Epidermal melanocyte (primary cell): ENCODE measurements around the gene HOXA4.

ENCODE experiments used
- DNase-seq: peaks from one replicate; pipeline ENCODE4 v3.0.0; 2011; ENCODE audit warnings: low spot score; ENCODE audit not compliant: insufficient read length

The HOXA4 gene

DNA sequence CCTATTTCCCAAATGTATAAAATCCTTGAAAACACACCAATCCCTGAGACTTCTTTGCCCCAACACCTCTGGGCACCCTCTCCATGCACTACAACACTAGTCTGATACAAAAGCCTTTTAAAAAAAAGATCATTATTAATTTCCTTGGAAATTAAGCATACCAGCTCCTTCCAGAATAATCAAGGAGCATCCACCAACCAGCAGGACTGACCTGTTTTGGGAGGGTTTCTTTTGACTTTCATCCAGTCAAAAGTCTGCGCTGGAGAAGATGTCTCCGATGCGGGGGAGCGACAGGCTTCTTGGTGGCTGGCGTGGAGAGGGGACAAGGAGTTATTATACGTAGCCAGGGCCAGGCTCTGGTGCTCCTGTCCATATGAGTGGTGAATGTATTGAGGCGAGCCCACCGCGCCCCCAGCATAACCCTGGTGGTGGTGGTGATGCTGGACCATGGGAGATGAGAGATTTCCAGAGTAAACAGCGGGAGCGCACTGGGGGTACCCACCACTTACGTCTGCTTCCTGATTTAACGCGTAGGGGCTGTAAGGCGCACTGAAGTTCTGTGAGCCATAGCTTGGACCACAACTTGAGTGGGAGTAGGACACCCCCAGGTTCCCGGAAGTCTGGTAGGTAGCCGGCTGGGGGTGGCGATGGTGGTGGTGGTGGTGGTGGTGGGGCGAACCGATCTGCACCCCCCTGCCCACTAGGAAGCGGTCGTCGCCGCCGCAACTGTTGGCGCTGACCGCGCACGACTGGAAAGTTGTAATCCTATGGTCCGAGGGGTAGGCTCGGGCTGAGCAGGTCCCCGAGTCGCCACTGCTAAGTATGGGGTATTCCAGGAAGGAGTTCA, 35.3 kb downstream of the HOXA4 start:
- no peak for DNase-seq

DNA sequence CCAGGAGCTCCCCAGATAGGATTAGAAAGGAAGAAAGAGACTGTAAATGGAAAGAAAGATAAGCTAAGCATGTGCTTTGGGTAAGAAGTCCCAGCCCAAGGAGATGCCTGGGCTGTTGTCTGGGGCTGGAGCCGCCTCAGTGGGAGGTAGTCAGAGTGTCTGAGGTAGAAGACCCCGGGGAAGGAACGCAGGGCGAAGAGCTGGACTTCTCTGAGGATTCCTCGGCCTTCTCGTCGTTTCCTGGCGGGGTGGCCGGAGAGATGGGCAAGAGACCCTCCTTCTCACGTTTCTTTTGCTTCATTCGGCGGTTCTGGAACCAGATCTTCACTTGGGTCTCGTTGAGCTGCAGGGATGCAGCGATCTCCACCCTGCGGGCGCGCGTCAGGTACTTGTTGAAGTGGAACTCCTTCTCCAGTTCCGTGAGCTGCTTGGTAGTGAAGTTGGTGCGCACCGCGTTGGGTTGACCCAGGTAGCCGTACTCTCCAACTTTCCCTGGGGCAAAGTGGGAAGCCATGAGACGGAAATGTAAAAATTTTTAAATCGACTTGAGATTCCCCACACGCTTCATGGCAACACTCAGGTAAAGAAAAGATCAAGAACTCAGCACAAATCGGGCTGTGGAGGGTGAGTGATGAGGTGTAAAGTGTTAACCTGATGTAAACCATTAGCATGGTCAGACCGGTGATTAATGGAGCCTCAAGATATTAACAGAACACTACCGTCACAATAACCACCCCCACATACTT, 36.1 kb downstream of the HOXA4 start:
- DNase-seq: no peak

DNA sequence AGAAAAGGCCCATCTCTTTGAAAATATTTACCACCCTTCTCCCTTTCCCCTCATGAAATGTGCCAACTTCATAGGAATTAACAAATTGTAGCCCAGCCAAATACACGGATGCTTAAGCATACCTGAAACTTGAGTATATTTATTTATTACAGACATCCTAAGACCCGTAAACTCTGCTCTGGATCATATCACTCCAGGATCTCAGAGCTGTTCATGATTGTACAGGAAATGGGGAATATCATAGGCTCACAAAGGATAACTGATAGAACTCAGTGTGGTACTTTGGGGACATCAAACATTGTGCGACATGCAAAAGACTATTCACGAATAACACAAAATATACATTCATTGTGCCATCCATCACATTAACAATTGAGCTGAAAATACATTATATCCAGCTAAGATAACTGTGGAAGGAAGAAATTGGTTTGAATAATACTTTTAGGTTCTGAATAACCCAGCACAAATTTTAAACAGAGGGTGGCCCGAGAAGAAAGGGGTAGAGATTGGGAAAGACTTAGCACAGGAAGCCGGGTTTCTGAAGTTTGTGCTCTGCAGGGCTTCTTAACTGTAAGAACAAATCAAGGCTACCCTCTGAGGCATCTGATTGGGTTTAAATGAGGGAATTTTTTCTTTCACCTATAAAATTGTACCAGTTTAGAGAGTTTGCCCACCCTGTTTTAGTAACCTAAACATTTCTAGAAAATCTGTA, 37.2 kb downstream of the HOXA4 start:
- no peak for DNase-seq

DNA sequence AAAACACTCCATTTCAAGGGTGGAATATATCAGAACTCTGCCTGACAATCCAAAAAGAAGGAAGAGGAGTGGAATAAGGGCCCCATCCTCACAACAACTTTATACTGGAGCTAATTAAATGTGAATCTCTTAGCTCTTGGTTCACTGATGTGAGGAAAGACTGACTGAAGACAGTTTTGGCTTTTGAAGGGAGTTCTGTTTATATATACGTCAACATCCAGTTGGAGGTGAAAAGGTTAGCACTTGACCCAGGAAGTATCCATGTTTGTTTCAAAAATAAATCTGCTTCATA, 37.8 kb downstream of the HOXA4 start:
- no peak for DNase-seq

DNA sequence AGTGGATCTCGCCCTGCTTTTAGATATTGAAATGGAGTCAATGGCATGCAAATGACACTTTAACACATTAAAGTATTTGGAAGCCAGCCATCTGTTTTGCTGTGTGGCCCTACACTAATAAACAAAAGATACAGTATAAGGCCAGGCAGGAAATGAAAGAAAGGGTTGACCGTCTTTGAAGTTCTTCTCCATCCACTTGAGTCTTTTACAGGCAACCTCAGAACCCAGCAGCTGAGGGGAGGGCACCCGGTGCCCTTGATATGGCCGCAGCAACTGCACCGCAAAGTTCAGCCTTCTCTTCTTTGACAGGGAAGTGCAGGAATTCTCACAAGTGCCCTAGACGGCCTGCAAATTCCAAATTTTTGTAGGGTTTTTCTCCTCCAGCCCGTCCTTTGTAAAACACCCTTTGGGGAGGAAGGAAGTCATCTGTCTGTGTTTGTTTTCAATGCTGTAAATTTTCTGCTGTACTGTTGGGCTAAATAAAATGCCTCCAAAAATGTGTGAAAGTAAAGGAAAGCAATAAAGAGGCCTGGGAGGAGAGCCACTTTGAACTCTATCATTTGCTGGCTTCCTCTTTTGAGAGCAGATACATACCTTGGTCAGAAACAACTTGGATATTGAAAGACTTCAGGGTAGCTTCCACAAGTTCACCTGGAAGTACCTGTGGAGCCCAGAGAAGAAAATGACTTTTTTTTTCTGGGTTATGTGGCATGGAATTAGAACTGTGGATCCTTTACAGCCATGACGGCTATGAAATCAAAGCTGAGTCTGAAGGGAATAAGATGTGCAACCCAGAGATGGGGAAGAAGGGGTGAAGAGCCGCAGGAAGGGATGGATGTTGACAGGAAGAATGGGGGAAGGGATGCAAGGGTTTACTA, 38.4 kb downstream of the HOXA4 start:
- DNase-seq: no peak

DNA sequence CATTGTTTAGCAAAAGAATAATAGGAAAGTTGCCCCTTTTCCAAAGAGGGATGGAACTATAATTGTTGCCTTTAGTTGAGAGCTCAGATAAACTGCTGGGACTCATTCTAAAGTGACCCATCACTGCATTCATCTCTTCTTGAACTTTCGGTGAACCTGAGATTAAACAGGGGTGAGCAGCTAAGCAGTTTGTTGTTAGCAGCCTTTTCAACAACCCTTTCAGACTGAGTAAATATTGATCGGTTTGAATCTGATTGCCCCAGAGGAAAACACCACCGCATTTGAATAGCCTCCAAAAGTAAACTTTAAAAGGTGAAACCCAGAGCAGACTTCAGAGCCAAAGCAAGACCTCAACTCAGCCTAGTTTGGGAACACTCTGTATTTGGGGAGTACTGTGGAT, 39.5 kb downstream of the HOXA4 start:
- DNase-seq: no peak

DNA sequence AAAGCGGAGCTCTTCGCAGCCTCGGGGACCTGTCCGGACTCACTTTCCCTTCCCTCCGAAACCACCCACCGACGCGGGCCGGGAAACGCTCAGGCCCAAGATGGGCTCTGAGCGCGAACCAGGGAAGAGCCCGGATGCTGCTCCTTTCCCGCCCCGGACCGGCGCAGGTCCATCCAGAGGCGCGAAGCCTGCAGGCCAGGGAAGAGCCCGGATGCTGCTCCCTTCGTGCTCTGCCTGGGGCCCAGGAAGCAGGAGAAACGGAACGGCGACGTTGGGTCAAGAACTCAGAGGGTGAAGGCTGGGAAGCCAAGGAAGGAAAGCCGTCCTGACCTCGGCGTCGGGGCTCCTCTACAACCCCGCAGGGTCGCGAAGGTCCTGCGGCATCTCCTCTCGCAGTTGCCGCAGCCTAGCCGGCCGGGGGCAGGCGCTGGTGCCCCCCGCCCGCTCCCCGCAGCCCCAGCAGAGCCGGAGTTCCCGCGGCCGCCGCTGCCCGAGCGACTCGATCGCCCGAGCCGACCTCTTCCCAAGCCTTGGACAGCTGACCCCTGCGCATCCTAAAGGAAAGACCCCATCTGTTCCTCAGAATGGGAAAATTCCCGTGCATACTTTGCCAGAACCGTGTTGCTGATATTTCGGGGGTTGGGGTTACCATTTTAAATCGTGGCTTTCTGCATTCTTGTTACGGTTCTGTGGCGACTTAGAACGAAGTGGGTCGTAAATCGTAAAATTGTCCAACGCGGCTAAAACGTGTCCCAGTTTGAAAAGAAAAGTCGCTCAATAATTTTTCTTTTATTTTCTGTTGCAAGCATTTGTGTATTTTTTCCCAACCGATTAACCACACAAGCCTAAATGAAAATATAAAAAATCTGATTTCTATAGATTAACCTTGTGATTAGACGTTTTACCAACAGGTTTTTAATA, 42.3 kb downstream of the HOXA4 start:
- no peak for DNase-seq

DNA sequence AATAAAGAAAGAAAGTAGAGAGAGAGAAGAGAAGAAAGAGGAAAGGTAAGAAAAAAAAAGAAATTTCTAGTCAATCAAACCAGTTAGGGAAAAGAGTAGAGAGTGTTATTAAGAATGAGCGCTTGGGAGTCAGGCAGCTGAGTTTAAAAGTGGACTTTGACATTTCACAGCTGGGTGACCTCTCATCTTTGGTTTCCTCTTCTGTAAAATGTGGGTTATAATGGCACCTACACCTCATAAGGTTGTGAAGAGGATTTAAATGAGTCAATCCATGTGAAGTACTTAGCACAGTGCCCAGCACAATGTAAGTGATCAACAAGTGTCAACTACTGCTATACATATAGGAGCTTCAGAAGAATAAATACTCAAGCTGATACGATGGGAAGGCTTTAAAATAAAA, 46.9 kb downstream of the HOXA4 start:
- no peak for DNase-seq

DNA sequence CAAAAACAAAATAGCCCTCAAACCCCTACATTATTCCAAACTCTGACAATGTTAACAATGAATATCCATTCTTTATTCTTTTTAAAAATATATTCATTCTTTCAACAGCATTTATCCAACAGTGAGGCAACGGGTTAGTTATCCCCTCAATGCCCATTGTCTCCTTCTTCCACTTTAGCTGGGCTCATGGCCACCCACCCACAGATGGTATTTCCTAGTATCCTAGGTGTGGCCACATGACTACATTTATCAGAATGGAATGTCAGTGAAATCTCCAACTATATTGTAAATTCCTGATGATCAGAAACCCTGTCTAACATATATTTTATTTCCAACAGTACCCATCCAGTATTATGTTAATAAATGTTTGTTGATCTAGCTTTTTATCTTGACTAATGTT, 48.4 kb downstream of the HOXA4 start:
- no peak for DNase-seq

DNA sequence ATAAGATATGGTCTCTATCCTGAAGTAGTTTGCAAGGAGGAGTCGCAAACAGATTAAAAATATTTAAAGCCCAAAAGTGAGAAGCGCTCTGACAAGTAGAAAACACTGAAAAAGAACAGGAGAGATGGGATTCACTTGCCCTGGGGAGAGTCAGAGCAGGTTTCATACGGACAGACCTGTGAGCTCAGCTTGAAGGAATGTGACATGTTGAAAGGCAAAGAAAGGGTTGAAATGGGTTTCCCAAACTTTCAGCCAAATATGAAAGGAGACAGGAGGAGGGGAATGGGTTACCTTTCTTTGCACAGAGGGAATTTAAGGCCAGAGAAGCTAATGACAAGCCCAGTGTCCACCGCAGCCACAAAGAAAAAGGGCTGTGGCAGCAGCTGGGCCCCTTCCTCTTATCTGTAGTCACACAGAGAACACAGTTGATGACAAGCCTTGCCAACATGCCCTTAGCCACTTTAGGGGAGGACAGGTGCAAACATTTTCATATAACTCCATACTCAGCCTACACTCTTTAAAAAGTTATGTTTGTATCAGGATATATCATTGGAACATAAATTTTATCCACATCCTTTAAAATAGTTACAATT, 49.6 kb downstream of the HOXA4 start:
- no peak for DNase-seq

DNA sequence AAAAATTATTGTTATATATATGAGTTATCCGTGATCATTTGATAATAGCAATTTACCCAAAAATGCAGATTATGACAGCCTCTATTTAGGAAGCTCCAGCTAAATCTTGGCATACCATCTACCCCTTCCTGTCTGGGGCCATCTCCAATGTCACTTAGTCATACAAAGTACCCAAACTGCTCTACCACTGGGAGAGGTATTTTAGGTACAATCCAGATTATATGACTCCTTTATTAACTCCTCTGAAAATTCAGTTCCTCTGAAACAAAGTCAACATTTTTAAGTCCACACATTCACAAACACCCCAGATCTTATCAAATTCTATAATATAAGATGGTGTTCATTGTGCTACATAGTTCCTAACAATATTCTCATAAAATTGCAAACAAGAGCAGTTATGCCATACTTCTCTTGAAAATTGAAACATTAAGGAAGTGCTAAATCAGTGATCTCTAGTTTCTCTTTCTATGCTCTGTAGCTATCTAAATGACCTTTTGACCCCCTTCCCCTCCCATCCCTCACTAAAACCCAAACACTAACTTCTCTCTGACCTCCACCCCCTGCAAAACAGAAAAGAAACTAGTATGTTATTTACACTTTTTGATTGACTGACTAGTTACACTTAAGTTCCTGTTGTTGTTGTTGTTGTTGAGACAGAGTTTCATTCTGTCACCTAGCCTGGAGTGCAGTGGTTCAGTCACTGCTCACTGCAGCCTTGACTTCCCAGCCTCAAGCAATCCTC, 51.2 kb downstream of the HOXA4 start:
- no peak for DNase-seq

DNA sequence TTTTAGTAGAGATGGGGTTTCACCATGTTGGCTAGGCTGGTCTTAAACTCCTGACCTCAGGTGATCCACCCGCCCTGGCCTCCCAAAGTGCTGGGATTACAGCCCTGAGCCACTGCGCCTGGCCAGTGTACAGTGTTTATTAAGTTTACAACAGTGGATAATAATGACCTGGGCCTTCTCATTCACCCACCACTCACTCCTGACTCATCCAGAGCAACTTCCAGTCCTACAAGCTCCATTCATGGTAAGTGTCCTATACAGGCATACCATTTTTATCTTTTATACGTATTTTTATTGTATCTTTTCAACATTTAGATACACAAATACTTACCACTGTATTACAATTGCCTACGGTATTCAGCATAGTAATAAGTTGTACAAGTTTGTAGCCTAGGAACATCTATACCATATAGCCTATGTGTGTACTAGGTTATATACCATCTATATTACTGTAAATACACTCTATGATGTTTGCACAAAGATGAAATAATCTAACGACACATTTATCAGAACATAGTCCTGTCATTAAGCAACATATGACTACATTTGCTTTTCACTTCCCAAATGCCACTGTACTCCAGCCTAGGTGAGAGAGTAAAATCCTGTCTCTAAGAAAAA, 51.8 kb downstream of the HOXA4 start:
- no peak for DNase-seq
